ENCODE data around the gene BRMS1.

Gene BRMS1

GRCh38 chr11:66297610-66298009 lies 47.3 kb downstream of the BRMS1 start:
- H3K4me3 ChIP-seq (ENCODE audit: low read depth, low read length), result no peak overlapping the region
- no peak for TF ChIP-seq CTCF (IDR thresholded peaks at IDR 0.05; ENCODE audit: low read depth, low read length)

GRCh38 chr11:66294626-66295620 lies 50.0 kb downstream of the BRMS1 start:
- H3K4me3 ChIP-seq (ENCODE audit: low read depth, low read length), result no peak overlapping the region
- TF ChIP-seq CTCF (IDR thresholded peaks at IDR 0.05; ENCODE audit: low read depth, low read length), result no peak

- TF ChIP-seq CTCF (IDR thresholded peaks at IDR 0.05; ENCODE audit: low read depth, low read length), result no peak
- H3K4me3 ChIP-seq (ENCODE audit: low read depth, low read length), result no peak overlapping the region
Measured at GRCh38 chr11:66293777-66294625, 50.9 kb downstream of the BRMS1 start.

- H3K4me3 ChIP-seq (ENCODE audit: low read depth, low read length), result no peak overlapping the region
- no peak for TF ChIP-seq CTCF (IDR thresholded peaks at IDR 0.05; ENCODE audit: low read depth, low read length)
Measured at GRCh38 chr11:66293352-66293751, 51.6 kb downstream of the BRMS1 start.

- no peak overlapping the region for H3K4me3 ChIP-seq (ENCODE audit: low read depth, low read length)
- no peak for TF ChIP-seq CTCF (IDR thresholded peaks at IDR 0.05; ENCODE audit: low read depth, low read length)
Measured at GRCh38 chr11:66292543-66293332, 52.2 kb downstream of the BRMS1 start.

GRCh38 chr11:66291706-66292542 lies 53.0 kb downstream of the BRMS1 start, which contains the start of gene TMEM151A:
TMEM151A (plus strand) TSS chr11:66291894; CDS start chr11:66292014, 120 bp downstream.
- no peak for TF ChIP-seq CTCF (IDR thresholded peaks at IDR 0.05; ENCODE audit: low read depth, low read length)
- no peak within 1 kb of the TSS for H3K4me3 ChIP-seq (ENCODE audit: low read depth, low read length)

Data from WI38 (cell line).